Breast epithelium (tissue), 4 donors: ENCODE results near the gene ABHD14A. TPM values are rescaled to one million over a fixed set of nuclear protein-coding genes. Genes with fewer than 3 reads are reported as not detected.

Experiments used
- DNase-seq, 2 donors: peaks; one replicate each; pipeline ENCODE4 v3.0.0-alpha.2; 2019; ENCODE audit warnings: low spot score in 2 of 2
- H3K27ac ChIP-seq, 2 donors: fragments of 200-600 bp; sonication (generic) in 1 of 2; one replicate each; pipeline ENCODE4 v1.5.1; 2016 to 2019; ENCODE audit warnings: mild to moderate bottlenecking in 1 of 2
- H3K27me3 ChIP-seq, 2 donors: fragments of 200-600 bp; sonication (generic) in 1 of 2; one replicate each; pipeline versions ENCODE4 v1.5.1 to v1.6.0; 2017 to 2019; ENCODE audit warnings: control low read depth in 1 of 2, mild to moderate bottlenecking in 1 of 2
- H3K36me3 ChIP-seq: fragments of 200-600 bp; one replicate; pipeline ENCODE4 v1.5.1; 2019
- H3K4me1 ChIP-seq, 2 donors: fragments of 200-600 bp; sonication (generic); one replicate each; pipeline ENCODE4 v1.5.1; 2016 to 2019; ENCODE audit warnings: control low read depth in 1 of 2
- H3K4me3 ChIP-seq, 3 donors: fragments of 200-600 bp; sonication (generic); 1 replicate in 2 of 3; 2 replicates in 1 of 3; pipeline ENCODE4 v1.5.1; 2016 to 2019; ENCODE audit warnings: mild to moderate bottlenecking in 3 of 3, moderate library complexity in 2 of 3
- H3K9me3 ChIP-seq, 2 donors: fragments of 200-600 bp; sonication (generic) in 1 of 2; one replicate each; pipeline ENCODE4 v1.5.1; 2016 to 2019; ENCODE audit warnings: control low read depth in 1 of 2
- CTCF ChIP-seq, 3 donors: fragments of 450-650 bp; IDR thresholded peaks; one replicate each; pipeline ENCODE4 v1.5.1; 2016 to 2017; ENCODE audit warnings: antibody characterized with exemption in 3 of 3, mild to moderate bottlenecking in 3 of 3, moderate library complexity in 3 of 3
- POLR2A ChIP-seq: fragments of 450-650 bp; IDR thresholded peaks from one replicate; pipeline ENCODE4 v1.6.1; 2016; ENCODE audit warnings: antibody characterized with exemption, mild to moderate bottlenecking, moderate library complexity
- POLR2AphosphoS5 ChIP-seq, 3 donors: sonication (generic); formaldehyde crosslinking; IDR thresholded peaks; one replicate each; pipeline ENCODE4 v1.6.1; 2017; ENCODE audit warnings: antibody characterized with exemption in 3 of 3
- intact Hi-C: fragments of 100-400 bp; cut with DNase I; formaldehyde crosslinking; loops from one replicate; pipeline ENCODE4 v1.15.1; 2023; ENCODE audit warnings: low total_unique reads
- total RNA-seq, 3 donors: library from RNA; depleted of rRNA; stranded (reverse); fragments of >200 nt; gene quantifications; one replicate each; pipeline ENCODE4 v1.1.0, GENCODE V29; 2016

Gene ABHD14A
- total RNA-seq, 3 donors from 2014 or later: 16.1 to 32.6 (median 17.1) TPM

- Histone ChIP-seq H3K4me1 (peaks cover 2 to 13% of the 10 kb centered on the region in 2 donors), H3K27me3 (no peaks in the 10 kb centered on the region), H3K9me3 (no peaks in the 10 kb centered on the region), H3K36me3 (no peaks in the 10 kb centered on the region), H3K27ac (no peak overlapping the region), H3K4me3 (no peak overlapping the region)
- TF ChIP-seq POLR2A (no peak), POLR2AphosphoS5 (IDR thresholded peaks at IDR 0.05) (no peak), CTCF (IDR thresholded peaks at IDR 0.05) (no peak)
- no peak for DNase-seq
- intact Hi-C loops: no loop called here
Observed at GRCh38 chr3:51937611-51938450, 37.0 kb upstream of the ABHD14A start.

GRCh38 chr3:51938780-51939425 lies 36.0 kb upstream of the ABHD14A start:
- Histone ChIP-seq H3K4me3 (no peak overlapping the region), H3K9me3 (no peaks in the 10 kb centered on the region), H3K4me1 (peaks cover 7 to 18% of the 10 kb centered on the region in 2 donors), H3K27me3 (no peaks in the 10 kb centered on the region), H3K36me3 (no peaks in the 10 kb centered on the region), H3K27ac (no peak overlapping the region)
- DNase-seq: no peak
- TF ChIP-seq CTCF (IDR thresholded peaks at IDR 0.05) (no peak), POLR2AphosphoS5 (IDR thresholded peaks at IDR 0.05) (no peak), POLR2A (no peak)
- intact Hi-C loops: no loop called here

- no peak for TF ChIP-seq CTCF (IDR thresholded peaks at IDR 0.05)
- TF ChIP-seq POLR2A: peak; percentile 17
- no peak for TF ChIP-seq POLR2AphosphoS5 (IDR thresholded peaks at IDR 0.05)
- H3K36me3 ChIP-seq: no peaks in the 10 kb centered on the region
Observed at GRCh38 chr3:51940648-51941462, 34.0 kb upstream of the ABHD14A start.

GRCh38 chr3:51941463-51941797 lies 33.4 kb upstream of the ABHD14A start:
- DNase-seq: no peak
- H3K4me1 ChIP-seq: peaks cover 7 to 18% of the 10 kb centered on the region in 2 donors
- H3K27ac ChIP-seq: peak overlapping the region; percentile 96 to 98
- intact Hi-C loops: no loop called here
- H3K36me3 ChIP-seq: no peaks in the 10 kb centered on the region
- peak overlapping the region; percentile 77 to 94 (median 77) for H3K4me3 ChIP-seq
- TF ChIP-seq POLR2A (no peak), POLR2AphosphoS5 (IDR thresholded peaks at IDR 0.05) (no peak), CTCF (IDR thresholded peaks at IDR 0.05) (no peak)
- no peaks in the 10 kb centered on the region for H3K9me3 ChIP-seq
- H3K27me3 ChIP-seq: no peaks in the 10 kb centered on the region

More at GRCh38 chr3:51940648-51941462, 34.0 kb upstream of the ABHD14A start:
- peaks cover 7 to 18% of the 10 kb centered on the region in 2 donors for H3K4me1 ChIP-seq
- H3K27me3 ChIP-seq: no peaks in the 10 kb centered on the region
- H3K4me3 ChIP-seq: peak overlapping the region; percentile 77 to 94 (median 77)
- H3K9me3 ChIP-seq: no peaks in the 10 kb centered on the region
- intact Hi-C loops: no loop called here
- no peak for DNase-seq
- peak overlapping the region; percentile 96 to 98 for H3K27ac ChIP-seq
